WTC11 (cell line): ENCODE data around the gene IST1. TPM values are rescaled to one million over a fixed set of nuclear protein-coding genes. Genes with fewer than 3 reads are reported as not detected.

Experiments used
- ATAC-seq: fragments of 200-7000 bp; cut with Tn5 transposase; 2 replicates; pipeline ENCODE4 v1.10.0; 2021; ENCODE audit warnings: mild to moderate bottlenecking, moderate library complexity
- CTCF ChIA-PET: fragments of 300-600 bp; sonication (Branson Sonifier 250); formaldehyde crosslinking; loops from one replicate; lab custom pipeline; 2021; ENCODE audit warnings: antibody characterized with exemption; lab: Charles Lee
- POLR2A ChIA-PET: fragments of 350-600 bp; sonication (Branson Sonifier 250); formaldehyde crosslinking; loops from one replicate; lab custom pipeline; 2021; ENCODE audit warnings: antibody characterized with exemption; lab: Charles Lee
- DNase-seq: peaks from one replicate; pipeline ENCODE4 v3.0.0; 2021; ENCODE audit warnings: low spot score
- H3K27ac Mint-ChIP-seq: 2 replicates; pipeline ENCODE4 v1.8.0; 2021; ENCODE audit warnings: mixed read lengths
- H3K27me3 Mint-ChIP-seq: 2 replicates; pipeline ENCODE4 v1.8.0; 2021; ENCODE audit warnings: low read depth, mild to moderate bottlenecking, moderate library complexity, mixed read lengths
- H3K36me3 Mint-ChIP-seq: 2 replicates; pipeline ENCODE4 v1.8.0; 2021; ENCODE audit warnings: mixed read lengths
- H3K4me1 Mint-ChIP-seq: 2 replicates; pipeline ENCODE4 v1.8.0; 2022; ENCODE audit warnings: mixed read lengths
- H3K4me3 Mint-ChIP-seq: 2 replicates; pipeline ENCODE4 v1.8.0; 2021; ENCODE audit warnings: mild to moderate bottlenecking, moderate library complexity, mixed read lengths
- H3K9me3 Mint-ChIP-seq: 2 replicates; pipeline ENCODE4 v1.8.0; 2021; ENCODE audit warnings: mixed read lengths
- CBFB ChIP-seq: sonication (generic); formaldehyde crosslinking; IDR thresholded peaks from 2 replicates; pipeline ENCODE4 v1.8.1; 2022; ENCODE audit warnings: mild to moderate bottlenecking, low read depth, missing genetic modification reagents
- FOXP1 ChIP-seq: sonication (generic); formaldehyde crosslinking; IDR thresholded peaks from 2 replicates; pipeline ENCODE4 v1.8.0; 2022; ENCODE audit warnings: missing genetic modification reagents, mild to moderate bottlenecking, moderate library complexity, borderline replicate concordance
- GRHL2 ChIP-seq: fragments of 250-450 bp; sonication (Bioruptor Pico); IDR thresholded peaks from 2 replicates; pipeline ENCODE4 v1.8.0; 2022; ENCODE audit warnings: mild to moderate bottlenecking, moderate library complexity; ENCODE audit not compliant: insufficient replicate concordance, severe bottlenecking
- IRF2 ChIP-seq: sonication (generic); formaldehyde crosslinking; IDR thresholded peaks from 2 replicates; pipeline ENCODE4 v1.8.0; 2022; ENCODE audit warnings: low read depth, missing genetic modification reagents, borderline replicate concordance
- MXD4 ChIP-seq: fragments of 250-450 bp; sonication (Bioruptor Pico); IDR thresholded peaks from 2 replicates; pipeline ENCODE4 v1.8.0; 2021; ENCODE audit warnings: mild to moderate bottlenecking, moderate library complexity, borderline replicate concordance
- NFYB ChIP-seq: sonication (generic); formaldehyde crosslinking; conservative IDR thresholded peaks from 2 replicates; pipeline ENCODE4 v1.8.0; 2022; ENCODE audit warnings: low read depth, missing genetic modification reagents
- RORB ChIP-seq: fragments of 250-450 bp; sonication (Bioruptor Pico); IDR thresholded peaks from 2 replicates; pipeline ENCODE4 v1.9.0; 2021; ENCODE audit warnings: mild to moderate bottlenecking
- SOX15 ChIP-seq: fragments of 250-450 bp; sonication (Bioruptor Pico); IDR thresholded peaks from 2 replicates; pipeline ENCODE4 v1.9.0; 2021; ENCODE audit warnings: mild to moderate bottlenecking
- TEAD1 ChIP-seq: sonication (generic); formaldehyde crosslinking; IDR thresholded peaks from 2 replicates; pipeline ENCODE4 v1.8.0; 2022; ENCODE audit warnings: mild to moderate bottlenecking, missing genetic modification reagents
- ZNF416 ChIP-seq: fragments of 250-450 bp; sonication (Bioruptor Pico); IDR thresholded peaks from 2 replicates; pipeline ENCODE4 v1.9.0; 2021; ENCODE audit warnings: mild to moderate bottlenecking, inconsistent platforms
- total RNA-seq: library from RNA; stranded (reverse); gene quantifications from 3 replicates; pipeline ENCODE4 v1.2.3, GENCODE V29; 2021
- TF ChIP-seq, protein P1 (sequence below): fragments of 200-600 bp; IDR thresholded peaks from 2 replicates; pipeline ENCODE4 v1.8.0; 2022; ENCODE audit warnings: antibody characterized with exemption
- TF ChIP-seq, protein P2 (sequence below): sonication (generic); formaldehyde crosslinking; IDR thresholded peaks from 2 replicates; pipeline ENCODE4 v1.8.0; 2023; ENCODE audit warnings: missing genetic modification reagents
- TF ChIP-seq, protein P3 (sequence below): fragments of 250-450 bp; sonication (Bioruptor Pico); conservative IDR thresholded peaks from 2 replicates; pipeline ENCODE4 v1.9.0; 2021; ENCODE audit warnings: mild to moderate bottlenecking
- TF ChIP-seq, protein P4 (sequence below): sonication (generic); formaldehyde crosslinking; IDR thresholded peaks from 2 replicates; pipeline ENCODE4 v1.8.1; 2022; ENCODE audit warnings: low read depth, mild to moderate bottlenecking, moderate library complexity, missing genetic modification reagents, borderline replicate concordance
- TF ChIP-seq, protein P5 (sequence below): fragments of 250-450 bp; sonication (Bioruptor Pico); IDR thresholded peaks from 2 replicates; pipeline ENCODE4 v1.9.0; 2021; ENCODE audit warnings: mild to moderate bottlenecking
- TF ChIP-seq, protein P6 (sequence below): sonication (generic); formaldehyde crosslinking; IDR thresholded peaks from 2 replicates; pipeline ENCODE4 v1.8.0; 2022; ENCODE audit warnings: mild to moderate bottlenecking, missing genetic modification reagents
- TF ChIP-seq, protein P7 (sequence below): sonication (generic); formaldehyde crosslinking; IDR thresholded peaks from 2 replicates; pipeline ENCODE4 v1.8.0; 2022; ENCODE audit warnings: missing genetic modification reagents

The IST1 gene
- total RNA-seq, 1 experiment from 2014 or later: 272 TPM

DNA sequence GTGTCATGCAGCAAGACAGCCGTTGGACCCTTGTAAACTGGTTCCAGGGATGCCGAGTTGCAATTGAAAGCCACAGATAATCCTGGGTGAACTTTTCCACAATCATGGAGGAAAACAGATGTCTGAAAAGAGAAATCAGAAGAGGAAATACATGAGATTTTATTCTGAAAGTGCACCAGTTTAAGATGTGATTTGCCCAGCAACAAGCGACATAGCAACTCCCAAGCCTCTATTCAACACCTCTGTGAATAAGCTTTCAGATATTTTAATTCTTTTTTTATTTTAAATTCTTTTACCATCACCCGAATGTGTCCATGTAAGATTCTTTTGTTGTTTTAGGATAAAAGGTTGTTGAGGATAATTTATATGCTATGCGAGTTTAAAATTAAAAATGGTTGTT is 58.8 kb downstream of the IST1 start (continued):
- no peak for TF ChIP-seq RORB (CRISPR knock-in tag)
- TF ChIP-seq NFYB (CRISPR knock-in tag): no peak
- no peak for TF ChIP-seq TEAD1 (CRISPR knock-in tag)

DNA sequence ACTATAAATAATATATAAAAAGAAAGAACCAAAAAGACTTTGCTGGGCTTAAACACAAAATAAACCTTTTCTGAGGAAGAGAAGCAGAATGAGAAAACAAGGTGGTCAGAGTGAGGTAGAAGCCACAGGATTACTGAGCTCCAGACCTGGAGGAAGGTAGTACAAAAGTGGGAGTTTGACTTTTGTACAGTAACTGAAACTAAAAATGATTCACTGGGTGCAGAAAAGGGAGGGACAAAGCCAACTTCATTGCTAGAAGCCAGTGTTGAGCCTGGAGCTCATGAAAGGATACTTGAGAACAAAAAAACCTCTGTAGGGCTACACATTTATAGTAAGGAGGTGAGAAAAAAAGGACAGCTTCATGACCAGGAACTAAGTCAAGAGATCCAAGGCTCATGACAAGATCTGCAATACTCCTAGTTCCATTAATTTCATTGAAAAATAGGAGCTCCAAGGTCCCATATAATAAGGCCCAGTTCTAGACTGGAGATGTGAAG is 59.4 kb downstream of the IST1 start:
- H3K36me3 Mint-ChIP-seq: no peaks in the 10 kb centered on the region
- H3K4me1 Mint-ChIP-seq: no peaks in the 10 kb centered on the region
- H3K4me3 Mint-ChIP-seq: no peak overlapping the region
- no peak overlapping the region for H3K27ac Mint-ChIP-seq
- ATAC-seq (no peak), DNase-seq (no peak)
- POLR2A ChIA-PET: no interaction called here
- H3K9me3 Mint-ChIP-seq: no peaks in the 10 kb centered on the region
- TF ChIP-seq IRF2 (CRISPR knock-in tag) (no peak), GRHL2 (no peak), FOXP1 (CRISPR knock-in tag) (no peak), SOX15 (CRISPR knock-in tag) (no peak), MXD4 (no peak), CBFB (CRISPR knock-in tag) (no peak), NFYB (CRISPR knock-in tag) (no peak), RORB (CRISPR knock-in tag) (no peak), ZNF416 (CRISPR knock-in tag) (no peak)
- TF ChIP-seq, protein P1, sequence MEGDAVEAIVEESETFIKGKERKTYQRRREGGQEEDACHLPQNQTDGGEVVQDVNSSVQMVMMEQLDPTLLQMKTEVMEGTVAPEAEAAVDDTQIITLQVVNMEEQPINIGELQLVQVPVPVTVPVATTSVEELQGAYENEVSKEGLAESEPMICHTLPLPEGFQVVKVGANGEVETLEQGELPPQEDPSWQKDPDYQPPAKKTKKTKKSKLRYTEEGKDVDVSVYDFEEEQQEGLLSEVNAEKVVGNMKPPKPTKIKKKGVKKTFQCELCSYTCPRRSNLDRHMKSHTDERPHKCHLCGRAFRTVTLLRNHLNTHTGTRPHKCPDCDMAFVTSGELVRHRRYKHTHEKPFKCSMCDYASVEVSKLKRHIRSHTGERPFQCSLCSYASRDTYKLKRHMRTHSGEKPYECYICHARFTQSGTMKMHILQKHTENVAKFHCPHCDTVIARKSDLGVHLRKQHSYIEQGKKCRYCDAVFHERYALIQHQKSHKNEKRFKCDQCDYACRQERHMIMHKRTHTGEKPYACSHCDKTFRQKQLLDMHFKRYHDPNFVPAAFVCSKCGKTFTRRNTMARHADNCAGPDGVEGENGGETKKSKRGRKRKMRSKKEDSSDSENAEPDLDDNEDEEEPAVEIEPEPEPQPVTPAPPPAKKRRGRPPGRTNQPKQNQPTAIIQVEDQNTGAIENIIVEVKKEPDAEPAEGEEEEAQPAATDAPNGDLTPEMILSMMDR: no peak
- TF ChIP-seq, protein P2, sequence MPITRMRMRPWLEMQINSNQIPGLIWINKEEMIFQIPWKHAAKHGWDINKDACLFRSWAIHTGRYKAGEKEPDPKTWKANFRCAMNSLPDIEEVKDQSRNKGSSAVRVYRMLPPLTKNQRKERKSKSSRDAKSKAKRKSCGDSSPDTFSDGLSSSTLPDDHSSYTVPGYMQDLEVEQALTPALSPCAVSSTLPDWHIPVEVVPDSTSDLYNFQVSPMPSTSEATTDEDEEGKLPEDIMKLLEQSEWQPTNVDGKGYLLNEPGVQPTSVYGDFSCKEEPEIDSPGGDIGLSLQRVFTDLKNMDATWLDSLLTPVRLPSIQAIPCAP (CRISPR knock-in tag): no peak
- TF ChIP-seq, protein P3, sequence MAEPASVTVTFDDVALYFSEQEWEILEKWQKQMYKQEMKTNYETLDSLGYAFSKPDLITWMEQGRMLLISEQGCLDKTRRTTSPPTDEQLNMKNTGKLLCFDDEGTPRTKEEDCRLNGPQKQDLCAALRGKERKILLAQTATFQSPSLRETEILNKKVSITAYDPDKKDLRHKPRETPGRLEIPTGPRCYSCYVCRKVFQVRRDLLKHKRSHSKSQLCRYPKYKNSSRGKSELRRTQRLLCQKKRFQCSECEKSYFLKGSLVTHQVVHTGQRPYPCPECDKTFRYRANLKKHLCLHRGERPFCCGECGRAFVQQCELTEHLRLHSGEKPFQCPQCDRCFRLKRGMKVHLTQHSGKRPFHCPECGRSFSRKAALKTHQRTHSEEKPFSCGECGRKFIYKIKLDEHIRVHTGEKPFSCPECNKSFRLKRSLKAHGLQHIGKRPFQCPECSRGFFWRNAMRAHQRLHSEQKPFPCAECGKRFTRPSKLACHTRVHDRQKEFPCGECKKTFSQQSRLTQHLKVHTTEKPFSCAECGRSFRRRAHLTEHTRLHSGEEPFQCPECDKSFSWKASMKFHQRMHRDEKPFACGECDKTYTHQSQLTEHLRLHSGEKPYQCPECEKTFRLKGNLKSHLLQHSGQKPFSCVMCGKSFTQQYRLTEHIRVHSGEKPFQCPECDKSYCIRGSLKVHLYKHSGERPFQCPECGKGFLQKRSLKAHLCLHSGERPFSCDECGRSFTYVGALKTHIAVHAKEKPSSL (CRISPR knock-in tag): no peak
- TF ChIP-seq, protein P4, sequence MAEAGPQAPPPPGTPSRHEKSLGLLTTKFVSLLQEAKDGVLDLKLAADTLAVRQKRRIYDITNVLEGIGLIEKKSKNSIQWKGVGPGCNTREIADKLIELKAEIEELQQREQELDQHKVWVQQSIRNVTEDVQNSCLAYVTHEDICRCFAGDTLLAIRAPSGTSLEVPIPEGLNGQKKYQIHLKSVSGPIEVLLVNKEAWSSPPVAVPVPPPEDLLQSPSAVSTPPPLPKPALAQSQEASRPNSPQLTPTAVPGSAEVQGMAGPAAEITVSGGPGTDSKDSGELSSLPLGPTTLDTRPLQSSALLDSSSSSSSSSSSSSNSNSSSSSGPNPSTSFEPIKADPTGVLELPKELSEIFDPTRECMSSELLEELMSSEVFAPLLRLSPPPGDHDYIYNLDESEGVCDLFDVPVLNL (CRISPR knock-in tag): no peak
- TF ChIP-seq, protein P5, sequence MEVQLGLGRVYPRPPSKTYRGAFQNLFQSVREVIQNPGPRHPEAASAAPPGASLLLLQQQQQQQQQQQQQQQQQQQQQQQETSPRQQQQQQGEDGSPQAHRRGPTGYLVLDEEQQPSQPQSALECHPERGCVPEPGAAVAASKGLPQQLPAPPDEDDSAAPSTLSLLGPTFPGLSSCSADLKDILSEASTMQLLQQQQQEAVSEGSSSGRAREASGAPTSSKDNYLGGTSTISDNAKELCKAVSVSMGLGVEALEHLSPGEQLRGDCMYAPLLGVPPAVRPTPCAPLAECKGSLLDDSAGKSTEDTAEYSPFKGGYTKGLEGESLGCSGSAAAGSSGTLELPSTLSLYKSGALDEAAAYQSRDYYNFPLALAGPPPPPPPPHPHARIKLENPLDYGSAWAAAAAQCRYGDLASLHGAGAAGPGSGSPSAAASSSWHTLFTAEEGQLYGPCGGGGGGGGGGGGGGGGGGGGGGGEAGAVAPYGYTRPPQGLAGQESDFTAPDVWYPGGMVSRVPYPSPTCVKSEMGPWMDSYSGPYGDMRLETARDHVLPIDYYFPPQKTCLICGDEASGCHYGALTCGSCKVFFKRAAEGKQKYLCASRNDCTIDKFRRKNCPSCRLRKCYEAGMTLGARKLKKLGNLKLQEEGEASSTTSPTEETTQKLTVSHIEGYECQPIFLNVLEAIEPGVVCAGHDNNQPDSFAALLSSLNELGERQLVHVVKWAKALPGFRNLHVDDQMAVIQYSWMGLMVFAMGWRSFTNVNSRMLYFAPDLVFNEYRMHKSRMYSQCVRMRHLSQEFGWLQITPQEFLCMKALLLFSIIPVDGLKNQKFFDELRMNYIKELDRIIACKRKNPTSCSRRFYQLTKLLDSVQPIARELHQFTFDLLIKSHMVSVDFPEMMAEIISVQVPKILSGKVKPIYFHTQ (CRISPR knock-in tag): no peak
- TF ChIP-seq, protein P6, sequence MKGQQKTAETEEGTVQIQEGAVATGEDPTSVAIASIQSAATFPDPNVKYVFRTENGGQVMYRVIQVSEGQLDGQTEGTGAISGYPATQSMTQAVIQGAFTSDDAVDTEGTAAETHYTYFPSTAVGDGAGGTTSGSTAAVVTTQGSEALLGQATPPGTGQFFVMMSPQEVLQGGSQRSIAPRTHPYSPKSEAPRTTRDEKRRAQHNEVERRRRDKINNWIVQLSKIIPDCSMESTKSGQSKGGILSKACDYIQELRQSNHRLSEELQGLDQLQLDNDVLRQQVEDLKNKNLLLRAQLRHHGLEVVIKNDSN (CRISPR knock-in tag): no peak
- TF ChIP-seq, protein P7, sequence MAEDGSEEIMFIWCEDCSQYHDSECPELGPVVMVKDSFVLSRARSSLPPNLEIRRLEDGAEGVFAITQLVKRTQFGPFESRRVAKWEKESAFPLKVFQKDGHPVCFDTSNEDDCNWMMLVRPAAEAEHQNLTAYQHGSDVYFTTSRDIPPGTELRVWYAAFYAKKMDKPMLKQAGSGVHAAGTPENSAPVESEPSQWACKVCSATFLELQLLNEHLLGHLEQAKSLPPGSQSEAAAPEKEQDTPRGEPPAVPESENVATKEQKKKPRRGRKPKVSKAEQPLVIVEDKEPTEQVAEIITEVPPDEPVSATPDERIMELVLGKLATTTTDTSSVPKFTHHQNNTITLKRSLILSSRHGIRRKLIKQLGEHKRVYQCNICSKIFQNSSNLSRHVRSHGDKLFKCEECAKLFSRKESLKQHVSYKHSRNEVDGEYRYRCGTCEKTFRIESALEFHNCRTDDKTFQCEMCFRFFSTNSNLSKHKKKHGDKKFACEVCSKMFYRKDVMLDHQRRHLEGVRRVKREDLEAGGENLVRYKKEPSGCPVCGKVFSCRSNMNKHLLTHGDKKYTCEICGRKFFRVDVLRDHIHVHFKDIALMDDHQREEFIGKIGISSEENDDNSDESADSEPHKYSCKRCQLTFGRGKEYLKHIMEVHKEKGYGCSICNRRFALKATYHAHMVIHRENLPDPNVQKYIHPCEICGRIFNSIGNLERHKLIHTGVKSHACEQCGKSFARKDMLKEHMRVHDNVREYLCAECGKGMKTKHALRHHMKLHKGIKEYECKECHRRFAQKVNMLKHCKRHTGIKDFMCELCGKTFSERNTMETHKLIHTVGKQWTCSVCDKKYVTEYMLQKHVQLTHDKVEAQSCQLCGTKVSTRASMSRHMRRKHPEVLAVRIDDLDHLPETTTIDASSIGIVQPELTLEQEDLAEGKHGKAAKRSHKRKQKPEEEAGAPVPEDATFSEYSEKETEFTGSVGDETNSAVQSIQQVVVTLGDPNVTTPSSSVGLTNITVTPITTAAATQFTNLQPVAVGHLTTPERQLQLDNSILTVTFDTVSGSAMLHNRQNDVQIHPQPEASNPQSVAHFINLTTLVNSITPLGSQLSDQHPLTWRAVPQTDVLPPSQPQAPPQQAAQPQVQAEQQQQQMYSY (CRISPR knock-in tag): no peak
- CTCF ChIA-PET: interaction anchor here (1.5 kb wide), 1 partner anchor 72 kb away, joined by 4 read pairs; no protein-coding TSS in a partner anchor
- H3K27me3 Mint-ChIP-seq: peaks cover 43% of the 10 kb centered on the region
